ENCODE data around the gene OR2T12. TPM values are rescaled to one million over a fixed set of nuclear protein-coding genes. Genes with fewer than 3 reads are reported as not detected.
"Not testable (repeated sequence)": the region's sequence is repeated elsewhere in the genome, so short reads cannot be mapped to it uniquely, and the experiment has no call there.

Gene OR2T12
- not detected for total RNA-seq
- long read RNA-seq: 0 reads

GRCh38 chr1:248303324-248303723 is at the start of gene OR2T12:
OR2T12 (minus strand) TSS chr1:248303424; CDS start chr1:248295578, 7,846 bp downstream.
- H3K27me3 ChIP-seq: no peaks in the 10 kb centered on the region
- 56% methylated on average over 1 of the region's 1 CpG for WGBS (ENCODE audit: insufficient coverage, low coverage, low lambda C conversion rate, missing lambda C conversion rate)
- intact Hi-C loops (cut with DNase I): no loop called here
- TF ChIP-seq CTCF (IDR thresholded peaks at IDR 0.05) (no peak), POLR2A (IDR thresholded peaks at IDR 0.05) (no peak)
- H3K9me3 ChIP-seq: no peaks in the 10 kb centered on the region
- H3K4me3 ChIP-seq: no peak within 1 kb of the TSS
- no peak for ATAC-seq
- DNase-seq: no peak
- H3K4me1 ChIP-seq: no peaks in the 10 kb centered on the region
- no peaks in the 10 kb centered on the region for H3K36me3 ChIP-seq
- no peak within 1 kb of the TSS for H3K27ac ChIP-seq

- intact Hi-C loops (cut with DNase I): no loop called here
- Histone ChIP-seq H3K4me3 (no peak within 1 kb of the TSS), H3K27ac (no peak within 1 kb of the TSS), H3K27me3 (no peaks in the 10 kb centered on the region), H3K9me3 (no peaks in the 10 kb centered on the region), H3K4me1 (no peaks in the 10 kb centered on the region), H3K36me3 (no peaks in the 10 kb centered on the region)
- ATAC-seq (no peak), DNase-seq (no peak)
- TF ChIP-seq CTCF (IDR thresholded peaks at IDR 0.05) (no peak), POLR2A (IDR thresholded peaks at IDR 0.05) (no peak)
- WGBS (ENCODE audit: insufficient coverage, low coverage, low lambda C conversion rate, missing lambda C conversion rate): 60% methylated on average over 4 of the region's 4 CpGs
Observed at GRCh38 chr1:248348475-248348874, 45.3 kb upstream of the OR2T12 start, which contains the start of gene OR14C36. OR14C36 (plus strand) TSS chr1:248348775; CDS start chr1:248348775, 0 bp downstream.

- H3K27me3 ChIP-seq: no peaks in the 10 kb centered on the region
- DNase-seq (no peak), ATAC-seq (no peak)
- H3K4me3 ChIP-seq: no peak overlapping the region
- no peaks in the 10 kb centered on the region for H3K36me3 ChIP-seq
- no peaks in the 10 kb centered on the region for H3K9me3 ChIP-seq
- TF ChIP-seq POLR2A (IDR thresholded peaks at IDR 0.05): no peak
- TF ChIP-seq CTCF (IDR thresholded peaks at IDR 0.05): no peak
- WGBS (ENCODE audit: insufficient coverage, low coverage, low lambda C conversion rate, missing lambda C conversion rate): 21% methylated on average over 3 of the region's 3 CpGs
- intact Hi-C loops (cut with DNase I): no loop called here
- H3K4me1 ChIP-seq: no peaks in the 10 kb centered on the region
- no peak overlapping the region for H3K27ac ChIP-seq
Observed at GRCh38 chr1:248343451-248343850, 40.2 kb upstream of the OR2T12 start.

GRCh38 chr1:248324468-248324867 is 21.2 kb upstream of the OR2T12 start, which contains the start of gene OR2M7:
OR2M7 (minus strand) TSS chr1:248324568; CDS start chr1:248324568, 0 bp downstream.
- H3K9me3 ChIP-seq: no peaks in the 10 kb centered on the region
- H3K4me3 ChIP-seq: no peak within 1 kb of the TSS
- TF ChIP-seq CTCF (IDR thresholded peaks at IDR 0.05): no peak
- TF ChIP-seq POLR2A (IDR thresholded peaks at IDR 0.05): no peak
- intact Hi-C loops (cut with DNase I): no loop called here
- no peak for DNase-seq
- no peaks in the 10 kb centered on the region for H3K36me3 ChIP-seq
- 71% methylated on average over 1 of the region's 1 CpG for WGBS (ENCODE audit: insufficient coverage, low coverage, low lambda C conversion rate, missing lambda C conversion rate)
- H3K27me3 ChIP-seq: no peaks in the 10 kb centered on the region
- no peak for ATAC-seq
- no peaks in the 10 kb centered on the region for H3K4me1 ChIP-seq
- no peak within 1 kb of the TSS for H3K27ac ChIP-seq

GRCh38 chr1:248316796-248317195 is 13.6 kb upstream of the OR2T12 start:
- DNase-seq (no peak), ATAC-seq (no peak)
- H3K9me3 ChIP-seq: no peaks in the 10 kb centered on the region
- no peaks in the 10 kb centered on the region for H3K4me1 ChIP-seq
- no peaks in the 10 kb centered on the region for H3K27me3 ChIP-seq
- no peaks in the 10 kb centered on the region for H3K36me3 ChIP-seq
- no peak overlapping the region for H3K4me3 ChIP-seq
- 60% methylated on average over 4 of the region's 11 CpGs for WGBS (ENCODE audit: insufficient coverage, low coverage, low lambda C conversion rate, missing lambda C conversion rate)
- intact Hi-C loops (cut with DNase I): no loop called here
- no peak overlapping the region for H3K27ac ChIP-seq
- no peak for TF ChIP-seq CTCF (IDR thresholded peaks at IDR 0.05)
- TF ChIP-seq POLR2A (IDR thresholded peaks at IDR 0.05): no peak

- DNase-seq; H3K4me3 ChIP-seq; intact Hi-C loops (cut with DNase I); H3K27ac ChIP-seq; ATAC-seq; H3K4me1 ChIP-seq; H3K36me3 ChIP-seq; H3K27me3 ChIP-seq; H3K9me3 ChIP-seq: not testable (repeated sequence)
- 43% methylated on average over 2 of the region's 15 CpGs for WGBS (ENCODE audit: insufficient coverage, low coverage, low lambda C conversion rate, missing lambda C conversion rate)
Observed at GRCh38 chr1:248306740-248307139, 3.5 kb upstream of the OR2T12 start.
